ENCODE measurements around the gene BRD1. TPM values are rescaled to one million over a fixed set of nuclear protein-coding genes. Genes with fewer than 3 reads are reported as not detected.

Gene BRD1
- total and polyA plus RNA-seq, 2 experiments from 2014 or later: 12.3 to 33.8 TPM

DNA sequence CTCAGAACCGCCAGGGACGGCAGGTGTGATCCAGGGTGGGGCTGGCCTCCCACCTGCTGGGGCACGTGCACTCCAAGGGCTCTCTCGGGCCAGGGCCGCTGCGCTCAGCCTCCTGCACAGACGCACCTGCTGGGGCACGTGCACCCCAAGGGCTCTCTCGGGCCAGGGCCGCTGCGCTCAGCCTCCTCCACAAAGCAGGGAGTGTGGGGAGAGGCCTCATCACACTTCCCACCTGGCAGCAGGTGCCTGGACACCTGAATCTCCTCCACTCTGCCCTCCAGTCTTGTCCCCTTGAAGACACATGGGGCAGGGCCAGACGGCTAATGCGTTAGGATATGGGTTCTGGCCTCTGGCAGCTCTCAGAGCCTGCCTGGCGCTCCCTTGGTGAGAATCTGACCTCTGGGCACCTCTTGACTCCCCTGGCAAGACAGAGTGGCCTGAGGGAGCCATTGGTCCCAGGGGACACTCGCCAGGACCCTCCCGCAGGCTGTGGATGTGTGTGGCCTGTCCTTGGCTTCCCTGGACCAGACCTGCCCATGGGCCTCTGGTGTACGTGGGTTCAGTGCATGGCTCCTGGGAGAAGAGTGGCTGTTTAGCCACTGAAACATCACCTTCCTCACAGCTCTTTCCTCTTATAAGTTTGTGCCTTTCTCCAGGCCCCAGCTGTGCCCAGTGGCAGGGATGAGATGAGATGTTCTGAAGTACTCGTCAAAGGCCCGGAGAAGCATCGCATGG, 73.5 kb downstream of the BRD1 start (continued):
- TF ChIP-seq, protein P1, sequence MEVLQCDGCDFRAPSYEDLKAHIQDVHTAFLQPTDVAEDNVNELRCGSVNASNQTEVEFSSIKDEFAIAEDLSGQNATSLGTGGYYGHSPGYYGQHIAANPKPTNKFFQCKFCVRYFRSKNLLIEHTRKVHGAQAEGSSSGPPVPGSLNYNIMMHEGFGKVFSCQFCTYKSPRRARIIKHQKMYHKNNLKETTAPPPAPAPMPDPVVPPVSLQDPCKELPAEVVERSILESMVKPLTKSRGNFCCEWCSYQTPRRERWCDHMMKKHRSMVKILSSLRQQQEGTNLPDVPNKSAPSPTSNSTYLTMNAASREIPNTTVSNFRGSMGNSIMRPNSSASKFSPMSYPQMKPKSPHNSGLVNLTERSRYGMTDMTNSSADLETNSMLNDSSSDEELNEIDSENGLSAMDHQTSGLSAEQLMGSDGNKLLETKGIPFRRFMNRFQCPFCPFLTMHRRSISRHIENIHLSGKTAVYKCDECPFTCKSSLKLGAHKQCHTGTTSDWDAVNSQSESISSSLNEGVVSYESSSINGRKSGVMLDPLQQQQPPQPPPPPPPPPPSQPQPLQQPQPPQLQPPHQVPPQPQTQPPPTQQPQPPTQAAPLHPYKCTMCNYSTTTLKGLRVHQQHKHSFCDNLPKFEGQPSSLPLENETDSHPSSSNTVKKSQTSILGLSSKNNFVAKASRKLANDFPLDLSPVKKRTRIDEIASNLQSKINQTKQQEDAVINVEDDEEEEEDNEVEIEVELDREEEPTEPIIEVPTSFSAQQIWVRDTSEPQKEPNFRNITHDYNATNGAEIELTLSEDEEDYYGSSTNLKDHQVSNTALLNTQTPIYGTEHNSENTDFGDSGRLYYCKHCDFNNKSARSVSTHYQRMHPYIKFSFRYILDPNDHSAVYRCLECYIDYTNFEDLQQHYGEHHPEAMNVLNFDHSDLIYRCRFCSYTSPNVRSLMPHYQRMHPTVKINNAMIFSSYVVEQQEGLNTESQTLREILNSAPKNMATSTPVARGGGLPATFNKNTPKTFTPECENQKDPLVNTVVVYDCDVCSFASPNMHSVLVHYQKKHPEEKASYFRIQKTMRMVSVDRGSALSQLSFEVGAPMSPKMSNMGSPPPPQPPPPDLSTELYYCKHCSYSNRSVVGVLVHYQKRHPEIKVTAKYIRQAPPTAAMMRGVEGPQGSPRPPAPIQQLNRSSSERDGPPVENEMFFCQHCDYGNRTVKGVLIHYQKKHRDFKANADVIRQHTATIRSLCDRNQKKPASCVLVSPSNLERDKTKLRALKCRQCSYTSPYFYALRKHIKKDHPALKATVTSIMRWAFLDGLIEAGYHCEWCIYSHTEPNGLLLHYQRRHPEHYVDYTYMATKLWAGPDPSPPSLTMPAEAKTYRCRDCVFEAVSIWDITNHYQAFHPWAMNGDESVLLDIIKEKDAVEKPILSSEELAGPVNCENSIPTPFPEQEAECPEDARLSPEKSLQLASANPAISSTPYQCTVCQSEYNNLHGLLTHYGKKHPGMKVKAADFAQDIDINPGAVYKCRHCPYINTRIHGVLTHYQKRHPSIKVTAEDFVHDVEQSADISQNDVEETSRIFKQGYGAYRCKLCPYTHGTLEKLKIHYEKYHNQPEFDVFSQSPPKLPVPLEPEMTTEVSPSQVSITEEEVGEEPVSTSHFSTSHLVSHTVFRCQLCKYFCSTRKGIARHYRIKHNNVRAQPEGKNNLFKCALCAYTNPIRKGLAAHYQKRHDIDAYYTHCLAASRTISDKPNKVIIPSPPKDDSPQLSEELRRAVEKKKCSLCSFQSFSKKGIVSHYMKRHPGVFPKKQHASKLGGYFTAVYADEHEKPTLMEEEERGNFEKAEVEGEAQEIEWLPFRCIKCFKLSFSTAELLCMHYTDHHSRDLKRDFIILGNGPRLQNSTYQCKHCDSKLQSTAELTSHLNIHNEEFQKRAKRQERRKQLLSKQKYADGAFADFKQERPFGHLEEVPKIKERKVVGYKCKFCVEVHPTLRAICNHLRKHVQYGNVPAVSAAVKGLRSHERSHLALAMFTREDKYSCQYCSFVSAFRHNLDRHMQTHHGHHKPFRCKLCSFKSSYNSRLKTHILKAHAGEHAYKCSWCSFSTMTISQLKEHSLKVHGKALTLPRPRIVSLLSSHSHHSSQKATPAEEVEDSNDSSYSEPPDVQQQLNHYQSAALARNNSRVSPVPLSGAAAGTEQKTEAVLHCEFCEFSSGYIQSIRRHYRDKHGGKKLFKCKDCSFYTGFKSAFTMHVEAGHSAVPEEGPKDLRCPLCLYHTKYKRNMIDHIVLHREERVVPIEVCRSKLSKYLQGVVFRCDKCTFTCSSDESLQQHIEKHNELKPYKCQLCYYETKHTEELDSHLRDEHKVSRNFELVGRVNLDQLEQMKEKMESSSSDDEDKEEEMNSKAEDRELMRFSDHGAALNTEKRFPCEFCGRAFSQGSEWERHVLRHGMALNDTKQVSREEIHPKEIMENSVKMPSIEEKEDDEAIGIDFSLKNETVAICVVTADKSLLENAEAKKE (CRISPR knock-in tag; IDR thresholded peaks at IDR 0.05): no peak
- no peak for TF ChIP-seq JUNB (IDR thresholded peaks at IDR 0.05; ENCODE audit: unreplicated experiment)
- TF ChIP-seq, protein P2, sequence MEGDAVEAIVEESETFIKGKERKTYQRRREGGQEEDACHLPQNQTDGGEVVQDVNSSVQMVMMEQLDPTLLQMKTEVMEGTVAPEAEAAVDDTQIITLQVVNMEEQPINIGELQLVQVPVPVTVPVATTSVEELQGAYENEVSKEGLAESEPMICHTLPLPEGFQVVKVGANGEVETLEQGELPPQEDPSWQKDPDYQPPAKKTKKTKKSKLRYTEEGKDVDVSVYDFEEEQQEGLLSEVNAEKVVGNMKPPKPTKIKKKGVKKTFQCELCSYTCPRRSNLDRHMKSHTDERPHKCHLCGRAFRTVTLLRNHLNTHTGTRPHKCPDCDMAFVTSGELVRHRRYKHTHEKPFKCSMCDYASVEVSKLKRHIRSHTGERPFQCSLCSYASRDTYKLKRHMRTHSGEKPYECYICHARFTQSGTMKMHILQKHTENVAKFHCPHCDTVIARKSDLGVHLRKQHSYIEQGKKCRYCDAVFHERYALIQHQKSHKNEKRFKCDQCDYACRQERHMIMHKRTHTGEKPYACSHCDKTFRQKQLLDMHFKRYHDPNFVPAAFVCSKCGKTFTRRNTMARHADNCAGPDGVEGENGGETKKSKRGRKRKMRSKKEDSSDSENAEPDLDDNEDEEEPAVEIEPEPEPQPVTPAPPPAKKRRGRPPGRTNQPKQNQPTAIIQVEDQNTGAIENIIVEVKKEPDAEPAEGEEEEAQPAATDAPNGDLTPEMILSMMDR (conservative IDR thresholded peaks at IDR 0.05; ENCODE audit: low read depth in 2 of 2): no peak
- TF ChIP-seq CREB1 (CRISPR knock-in tag; IDR thresholded peaks at IDR 0.05; ENCODE audit: low read depth): no peak

DNA sequence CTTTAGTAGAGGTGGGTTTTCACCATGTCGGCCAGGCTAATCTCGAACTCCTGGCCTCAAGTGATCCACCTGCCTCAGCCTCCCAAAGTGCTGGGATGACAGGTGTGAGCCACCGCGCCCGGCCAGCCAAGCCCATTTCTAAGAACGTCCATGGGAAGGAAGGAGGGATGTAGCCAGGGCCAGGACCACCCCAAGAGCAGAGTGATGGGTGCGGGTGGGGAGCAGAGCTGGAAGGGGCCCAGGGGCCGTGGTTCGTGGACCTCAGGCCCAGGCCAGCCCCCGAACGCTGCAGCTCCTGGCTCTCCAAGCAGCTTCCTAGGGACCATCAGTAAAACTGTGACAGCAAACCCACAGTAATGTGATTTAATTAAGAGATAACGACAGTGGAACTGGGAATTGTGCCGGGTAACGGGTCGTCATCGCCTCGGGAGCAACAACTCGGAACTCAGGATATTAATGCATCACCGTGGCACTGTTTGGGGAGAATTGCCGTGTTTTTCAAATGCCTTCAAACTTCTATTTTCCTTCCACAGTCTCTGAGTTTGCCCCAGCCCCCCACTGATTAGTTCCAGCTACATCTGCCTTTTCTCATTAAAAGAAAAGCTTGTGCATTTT, 74.3 kb downstream of the BRD1 start:
- Histone ChIP-seq H3K4me3 (no peak overlapping the region), H3K79me2 (replicated peaks; ENCODE audit: insufficient read depth) (no peaks in the 10 kb centered on the region), H3K36me3 (ENCODE audit: insufficient read depth) (no peaks in the 10 kb centered on the region), H3K27ac (ENCODE audit: low read depth) (no peak overlapping the region), H3K4me1 (ENCODE audit: insufficient read depth) (no peaks in the 10 kb centered on the region), H3K27me3 (ENCODE audit: insufficient read depth) (no peaks in the 10 kb centered on the region), H3F3A (replicated peaks; ENCODE audit: low read depth) (no peaks in the 10 kb centered on the region), H2AFZ (no peak overlapping the region), H3K9me2 (ENCODE audit: insufficient read depth) (no peaks in the 10 kb centered on the region), H4K20me1 (replicated peaks; ENCODE audit: insufficient read depth) (no peaks in the 10 kb centered on the region), H3K4me2 (no peak overlapping the region)
- no peak for ATAC-seq
- Mint-ChIP-seq H3K4me1 (no peaks in the 10 kb centered on the region), H3K4me3 (no peak overlapping the region), H3K9me3 (peaks cover 5% of the 10 kb centered on the region), H3K27me3 (ENCODE audit: insufficient read depth, low read depth, poor library complexity) (peaks cover 2% of the 10 kb centered on the region), H3K27ac (no peak overlapping the region), H3K36me3 (ENCODE audit: low read depth) (no peaks in the 10 kb centered on the region)
- no peak for TF ChIP-seq JUNB (IDR thresholded peaks at IDR 0.05; ENCODE audit: unreplicated experiment)
- TF ChIP-seq STAT1 (IDR thresholded peaks at IDR 0.05; ENCODE audit: unreplicated experiment): no peak
- no peak for TF ChIP-seq CREB1 (CRISPR knock-in tag; IDR thresholded peaks at IDR 0.05; ENCODE audit: low read depth)
- no peak for TF ChIP-seq ZNF331 (CRISPR knock-in tag; IDR thresholded peaks at IDR 0.05; ENCODE audit: low read depth)
- TF ChIP-seq, protein P3, sequence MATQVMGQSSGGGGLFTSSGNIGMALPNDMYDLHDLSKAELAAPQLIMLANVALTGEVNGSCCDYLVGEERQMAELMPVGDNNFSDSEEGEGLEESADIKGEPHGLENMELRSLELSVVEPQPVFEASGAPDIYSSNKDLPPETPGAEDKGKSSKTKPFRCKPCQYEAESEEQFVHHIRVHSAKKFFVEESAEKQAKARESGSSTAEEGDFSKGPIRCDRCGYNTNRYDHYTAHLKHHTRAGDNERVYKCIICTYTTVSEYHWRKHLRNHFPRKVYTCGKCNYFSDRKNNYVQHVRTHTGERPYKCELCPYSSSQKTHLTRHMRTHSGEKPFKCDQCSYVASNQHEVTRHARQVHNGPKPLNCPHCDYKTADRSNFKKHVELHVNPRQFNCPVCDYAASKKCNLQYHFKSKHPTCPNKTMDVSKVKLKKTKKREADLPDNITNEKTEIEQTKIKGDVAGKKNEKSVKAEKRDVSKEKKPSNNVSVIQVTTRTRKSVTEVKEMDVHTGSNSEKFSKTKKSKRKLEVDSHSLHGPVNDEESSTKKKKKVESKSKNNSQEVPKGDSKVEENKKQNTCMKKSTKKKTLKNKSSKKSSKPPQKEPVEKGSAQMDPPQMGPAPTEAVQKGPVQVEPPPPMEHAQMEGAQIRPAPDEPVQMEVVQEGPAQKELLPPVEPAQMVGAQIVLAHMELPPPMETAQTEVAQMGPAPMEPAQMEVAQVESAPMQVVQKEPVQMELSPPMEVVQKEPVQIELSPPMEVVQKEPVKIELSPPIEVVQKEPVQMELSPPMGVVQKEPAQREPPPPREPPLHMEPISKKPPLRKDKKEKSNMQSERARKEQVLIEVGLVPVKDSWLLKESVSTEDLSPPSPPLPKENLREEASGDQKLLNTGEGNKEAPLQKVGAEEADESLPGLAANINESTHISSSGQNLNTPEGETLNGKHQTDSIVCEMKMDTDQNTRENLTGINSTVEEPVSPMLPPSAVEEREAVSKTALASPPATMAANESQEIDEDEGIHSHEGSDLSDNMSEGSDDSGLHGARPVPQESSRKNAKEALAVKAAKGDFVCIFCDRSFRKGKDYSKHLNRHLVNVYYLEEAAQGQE (IDR thresholded peaks at IDR 0.05; ENCODE audit: unreplicated experiment): no peak
- TF ChIP-seq, protein P2 (conservative IDR thresholded peaks at IDR 0.05; ENCODE audit: low read depth in 2 of 2): no peak
- no peak for TF ChIP-seq POLR2AphosphoS5 (IDR thresholded peaks at IDR 0.05; ENCODE audit: low read depth)
- no peak for TF ChIP-seq NANOG (IDR thresholded peaks at IDR 0.05; ENCODE audit: borderline replicate concordance)
- no peak for DNase-seq (ENCODE audit: low spot score)

Data from GM23338 (cell line).